ENCODE data around the gene EPHB2.

GRCh38 chr1:22738069-22738435 is 27.4 kb downstream of the EPHB2 start:
- TF ChIP-seq CTCF (IDR thresholded peaks at IDR 0.05) (no peak), EZH2 (IDR thresholded peaks at IDR 0.05; ENCODE audit: borderline replicate concordance, insufficient read depth, low read depth, low read length, poor library complexity, severe bottlenecking) (no peak)

Data from B cell (primary cell).